Measurements from ENCODE around the gene DIPK1B.
"Not testable (repeated sequence)": the region's sequence is repeated elsewhere in the genome, so short reads cannot be mapped to it uniquely, and the experiment has no call there.

Gene DIPK1B

GRCh38 chr9:136698635-136699246 is 13.6 kb upstream of the DIPK1B start:
- Histone ChIP-seq H3K36me3 (ENCODE audit: control insufficient read depth in 2 of 2, insufficient read depth in 2 of 2, low read length in 2 of 2) (no peaks in the 10 kb centered on the region), H3K4me1 (ENCODE audit: control insufficient read depth in 2 of 2, insufficient read depth in 2 of 2, low read length in 2 of 2) (peaks cover 26 to 39% of the 10 kb centered on the region in 2 donors), H3K27me3 (ENCODE audit: control insufficient read depth in 2 of 2, insufficient read depth in 2 of 2, low read length in 2 of 2) (peaks cover 9 to 17% of the 10 kb centered on the region in 2 donors), H3K27ac (ENCODE audit: low read depth in 2 of 2, low read length in 2 of 2) (no peak overlapping the region), H3K9ac (ENCODE audit: low read depth in 1 of 2, low read length in 2 of 2) (no peak overlapping the region), H3K4me3 (ENCODE audit: low read length in 2 of 2) (no peak overlapping the region), H3K9me3 (ENCODE audit: control insufficient read depth in 2 of 2, low read length in 2 of 2) (no peaks in the 10 kb centered on the region)

- no peaks in the 10 kb centered on the region for H3K9me3 ChIP-seq (ENCODE audit: control insufficient read depth in 2 of 2, low read length in 2 of 2)
- H3K27ac ChIP-seq (ENCODE audit: low read depth in 2 of 2, low read length in 2 of 2), result no peak overlapping the region
- H3K4me3 ChIP-seq (ENCODE audit: low read length in 2 of 2), result no peak overlapping the region
- H3K9ac ChIP-seq (ENCODE audit: low read depth in 1 of 2, low read length in 2 of 2), result no peak overlapping the region
- peaks cover 9 to 17% of the 10 kb centered on the region in 2 donors for H3K27me3 ChIP-seq (ENCODE audit: control insufficient read depth in 2 of 2, insufficient read depth in 2 of 2, low read length in 2 of 2)
- peaks cover 21 to 25% of the 10 kb centered on the region in 2 donors for H3K4me1 ChIP-seq (ENCODE audit: control insufficient read depth in 2 of 2, insufficient read depth in 2 of 2, low read length in 2 of 2)
- no peaks in the 10 kb centered on the region for H3K36me3 ChIP-seq (ENCODE audit: control insufficient read depth in 2 of 2, insufficient read depth in 2 of 2, low read length in 2 of 2)
Observed at GRCh38 chr9:136700304-136700703, 12.1 kb upstream of the DIPK1B start.

- peaks cover 13 to 17% of the 10 kb centered on the region in 2 donors for H3K4me1 ChIP-seq (ENCODE audit: control insufficient read depth in 2 of 2, insufficient read depth in 2 of 2, low read length in 2 of 2)
- no peaks in the 10 kb centered on the region for H3K9me3 ChIP-seq (ENCODE audit: control insufficient read depth in 2 of 2, low read length in 2 of 2)
- H3K4me3 ChIP-seq (ENCODE audit: low read length in 2 of 2), result peak overlapping the region; percentile 30 to 61
- no peaks in the 10 kb centered on the region for H3K36me3 ChIP-seq (ENCODE audit: control insufficient read depth in 2 of 2, insufficient read depth in 2 of 2, low read length in 2 of 2)
- H3K9ac ChIP-seq (ENCODE audit: low read depth in 1 of 2, low read length in 2 of 2), result peak overlapping the region in 1 of 2 donors; percentile 24
- peak overlapping the region in 1 of 2 donors; percentile 48 for H3K27ac ChIP-seq (ENCODE audit: low read depth in 2 of 2, low read length in 2 of 2)
- peaks cover 9 to 17% of the 10 kb centered on the region in 2 donors for H3K27me3 ChIP-seq (ENCODE audit: control insufficient read depth in 2 of 2, insufficient read depth in 2 of 2, low read length in 2 of 2)
Observed at GRCh38 chr9:136700959-136701667, 11.3 kb upstream of the DIPK1B start.

- Histone ChIP-seq H3K36me3 (ENCODE audit: control insufficient read depth in 2 of 2, insufficient read depth in 2 of 2, low read length in 2 of 2) (no peaks in the 10 kb centered on the region), H3K9ac (ENCODE audit: low read depth in 1 of 2, low read length in 2 of 2) (no peak overlapping the region), H3K27me3 (ENCODE audit: control insufficient read depth in 2 of 2, insufficient read depth in 2 of 2, low read length in 2 of 2) (peaks cover 9 to 17% of the 10 kb centered on the region in 2 donors), H3K27ac (ENCODE audit: low read depth in 2 of 2, low read length in 2 of 2) (no peak overlapping the region), H3K4me3 (ENCODE audit: low read length in 2 of 2) (no peak overlapping the region), H3K4me1 (ENCODE audit: control insufficient read depth in 2 of 2, insufficient read depth in 2 of 2, low read length in 2 of 2) (peaks cover 12 to 13% of the 10 kb centered on the region in 2 donors), H3K9me3 (ENCODE audit: control insufficient read depth in 2 of 2, low read length in 2 of 2) (no peaks in the 10 kb centered on the region)
Observed at GRCh38 chr9:136701668-136702053, 10.7 kb upstream of the DIPK1B start.

- no peak overlapping the region for H3K27ac ChIP-seq (ENCODE audit: low read depth in 2 of 2, low read length in 2 of 2)
- H3K9me3 ChIP-seq (ENCODE audit: control insufficient read depth in 2 of 2, low read length in 2 of 2), result no peaks in the 10 kb centered on the region
- H3K36me3 ChIP-seq (ENCODE audit: control insufficient read depth in 2 of 2, insufficient read depth in 2 of 2, low read length in 2 of 2), result no peaks in the 10 kb centered on the region
- peaks cover 2 to 5% of the 10 kb centered on the region in 2 donors for H3K4me1 ChIP-seq (ENCODE audit: control insufficient read depth in 2 of 2, insufficient read depth in 2 of 2, low read length in 2 of 2)
- H3K27me3 ChIP-seq (ENCODE audit: control insufficient read depth in 2 of 2, insufficient read depth in 2 of 2, low read length in 2 of 2), result peaks cover 9 to 12% of the 10 kb centered on the region in 2 donors
- H3K4me3 ChIP-seq (ENCODE audit: low read length in 2 of 2), result no peak overlapping the region
- H3K9ac ChIP-seq (ENCODE audit: low read depth in 1 of 2, low read length in 2 of 2), result no peak overlapping the region
Observed at GRCh38 chr9:136703276-136703860, 9.0 kb upstream of the DIPK1B start.

GRCh38 chr9:136704741-136705140 is 7.6 kb upstream of the DIPK1B start:
- not testable (repeated sequence) for H3K4me3 ChIP-seq (ENCODE audit: low read length in 2 of 2)
- H3K27me3 ChIP-seq (ENCODE audit: control insufficient read depth in 2 of 2, insufficient read depth in 2 of 2, low read length in 2 of 2), result peaks cover 9 to 12% of the 10 kb centered on the region in 2 donors

GRCh38 chr9:136705564-136705963 is 6.8 kb upstream of the DIPK1B start:
- Histone ChIP-seq H3K27me3 (ENCODE audit: control insufficient read depth in 2 of 2, insufficient read depth in 2 of 2, low read length in 2 of 2) (peaks cover 6 to 10% of the 10 kb centered on the region in 2 donors), H3K27ac (ENCODE audit: low read depth in 2 of 2, low read length in 2 of 2) (no peak overlapping the region), H3K9ac (ENCODE audit: low read depth in 1 of 2, low read length in 2 of 2) (no peak overlapping the region), H3K4me1 (ENCODE audit: control insufficient read depth in 2 of 2, insufficient read depth in 2 of 2, low read length in 2 of 2) (peaks cover 2 to 5% of the 10 kb centered on the region in 2 donors), H3K36me3 (ENCODE audit: control insufficient read depth in 2 of 2, insufficient read depth in 2 of 2, low read length in 2 of 2) (no peaks in the 10 kb centered on the region), H3K4me3 (ENCODE audit: low read length in 2 of 2) (no peak overlapping the region), H3K9me3 (ENCODE audit: control insufficient read depth in 2 of 2, low read length in 2 of 2) (no peaks in the 10 kb centered on the region)

More at GRCh38 chr9:136704741-136705140, 7.6 kb upstream of the DIPK1B start:
- H3K27ac ChIP-seq (ENCODE audit: low read depth in 2 of 2, low read length in 2 of 2); H3K9ac ChIP-seq (ENCODE audit: low read depth in 1 of 2, low read length in 2 of 2); H3K4me1 ChIP-seq (ENCODE audit: control insufficient read depth in 2 of 2, insufficient read depth in 2 of 2, low read length in 2 of 2); H3K9me3 ChIP-seq (ENCODE audit: control insufficient read depth in 2 of 2, low read length in 2 of 2); H3K36me3 ChIP-seq (ENCODE audit: control insufficient read depth in 2 of 2, insufficient read depth in 2 of 2, low read length in 2 of 2): not testable (repeated sequence)

- no peak overlapping the region for H3K27ac ChIP-seq (ENCODE audit: low read depth in 2 of 2, low read length in 2 of 2)
- peaks cover 2 to 11% of the 10 kb centered on the region in 2 donors for H3K27me3 ChIP-seq (ENCODE audit: control insufficient read depth in 2 of 2, insufficient read depth in 2 of 2, low read length in 2 of 2)
- H3K36me3 ChIP-seq (ENCODE audit: control insufficient read depth in 2 of 2, insufficient read depth in 2 of 2, low read length in 2 of 2), result no peaks in the 10 kb centered on the region
Observed at GRCh38 chr9:136707011-136707410, 5.4 kb upstream of the DIPK1B start.

GRCh38 chr9:136707849-136708517 is 4.4 kb upstream of the DIPK1B start:
- peaks cover 5 to 13% of the 10 kb centered on the region in 2 donors for H3K27me3 ChIP-seq (ENCODE audit: control insufficient read depth in 2 of 2, insufficient read depth in 2 of 2, low read length in 2 of 2)
- H3K4me1 ChIP-seq (ENCODE audit: control insufficient read depth in 2 of 2, insufficient read depth in 2 of 2, low read length in 2 of 2), result no peaks in the 10 kb centered on the region
- H3K9ac ChIP-seq (ENCODE audit: low read depth in 1 of 2, low read length in 2 of 2), result no peak overlapping the region
- H3K36me3 ChIP-seq (ENCODE audit: control insufficient read depth in 2 of 2, insufficient read depth in 2 of 2, low read length in 2 of 2), result no peaks in the 10 kb centered on the region
- H3K27ac ChIP-seq (ENCODE audit: low read depth in 2 of 2, low read length in 2 of 2), result no peak overlapping the region
- H3K4me3 ChIP-seq (ENCODE audit: low read length in 2 of 2), result no peak overlapping the region
- no peaks in the 10 kb centered on the region for H3K9me3 ChIP-seq (ENCODE audit: control insufficient read depth in 2 of 2, low read length in 2 of 2)

More at GRCh38 chr9:136707011-136707410, 5.4 kb upstream of the DIPK1B start:
- Histone ChIP-seq H3K9me3 (ENCODE audit: control insufficient read depth in 2 of 2, low read length in 2 of 2) (no peaks in the 10 kb centered on the region), H3K4me1 (ENCODE audit: control insufficient read depth in 2 of 2, insufficient read depth in 2 of 2, low read length in 2 of 2) (no peaks in the 10 kb centered on the region), H3K9ac (ENCODE audit: low read depth in 1 of 2, low read length in 2 of 2) (no peak overlapping the region), H3K4me3 (ENCODE audit: low read length in 2 of 2) (no peak overlapping the region)
